Type B pancreatic cell (in vitro differentiated cells): Measurements from ENCODE around the gene SERAC1. TPM values are rescaled to one million over a fixed set of nuclear protein-coding genes. Genes with fewer than 3 reads are reported as not detected.

Experiments
- DNase-seq: peaks from one replicate; pipeline ENCODE4 v3.0.0; 2021; ENCODE audit warnings: mixed read lengths; ENCODE audit not compliant: unreplicated experiment; ENCODE audit errors: extremely low spot score
- H3K27ac Mint-ChIP-seq: 2 replicates; pipeline ENCODE4 v1.8.0; 2021; ENCODE audit warnings: mild to moderate bottlenecking, mixed read lengths
- H3K27me3 Mint-ChIP-seq: 2 replicates; pipeline ENCODE4 v1.8.0; 2021; ENCODE audit warnings: mixed read lengths
- H3K36me3 Mint-ChIP-seq: 2 replicates; pipeline ENCODE4 v1.8.0; 2021; ENCODE audit warnings: mixed read lengths
- H3K4me1 Mint-ChIP-seq: one replicate; pipeline ENCODE4 v1.8.0; 2021; ENCODE audit warnings: mixed read lengths; ENCODE audit not compliant: unreplicated experiment
- H3K4me3 Mint-ChIP-seq: 2 replicates; pipeline ENCODE4 v1.8.0; 2021; ENCODE audit warnings: mild to moderate bottlenecking, mixed read lengths
- H3K9me3 Mint-ChIP-seq: 2 replicates; pipeline ENCODE4 v1.8.0; 2021; ENCODE audit warnings: mixed read lengths
- total RNA-seq: library from RNA; stranded (reverse); gene quantifications from 2 replicates; pipeline ENCODE4 v1.2.1, GENCODE V29; 2021; ENCODE audit warnings: low replicate concordance
- TF ChIP-seq, protein P1 (sequence below): fragments of 200-600 bp; sonication (generic); conservative IDR thresholded peaks from 2 replicates; pipeline ENCODE4 v1.5.0; 2021; ENCODE audit warnings: antibody characterized with exemption, mild to moderate bottlenecking

Gene SERAC1
- total RNA-seq, 1 donor from 2014 or later, result 11.2 TPM

DNA sequence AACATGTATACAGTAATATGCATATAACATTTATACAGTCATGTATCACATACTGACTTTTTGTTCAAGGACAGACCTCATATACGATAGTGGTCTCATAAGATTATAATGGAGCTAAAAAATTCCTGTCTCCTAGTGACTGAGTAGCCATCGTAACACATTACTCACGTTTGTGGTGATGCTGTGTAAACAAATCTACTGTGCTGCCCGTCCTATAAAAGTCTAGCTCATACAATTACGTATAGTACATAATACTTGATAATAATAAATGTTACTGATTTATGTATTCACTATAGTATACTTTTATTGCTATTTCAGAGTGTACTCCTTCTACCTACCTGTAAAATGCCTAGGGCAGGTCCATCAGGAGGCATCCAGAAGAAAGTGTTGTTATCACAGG is 17.4 kb downstream of the SERAC1 start:
- H3K27ac Mint-ChIP-seq, result no peak overlapping the region
- H3K9me3 Mint-ChIP-seq, result no peaks in the 10 kb centered on the region
- TF ChIP-seq, protein P1, sequence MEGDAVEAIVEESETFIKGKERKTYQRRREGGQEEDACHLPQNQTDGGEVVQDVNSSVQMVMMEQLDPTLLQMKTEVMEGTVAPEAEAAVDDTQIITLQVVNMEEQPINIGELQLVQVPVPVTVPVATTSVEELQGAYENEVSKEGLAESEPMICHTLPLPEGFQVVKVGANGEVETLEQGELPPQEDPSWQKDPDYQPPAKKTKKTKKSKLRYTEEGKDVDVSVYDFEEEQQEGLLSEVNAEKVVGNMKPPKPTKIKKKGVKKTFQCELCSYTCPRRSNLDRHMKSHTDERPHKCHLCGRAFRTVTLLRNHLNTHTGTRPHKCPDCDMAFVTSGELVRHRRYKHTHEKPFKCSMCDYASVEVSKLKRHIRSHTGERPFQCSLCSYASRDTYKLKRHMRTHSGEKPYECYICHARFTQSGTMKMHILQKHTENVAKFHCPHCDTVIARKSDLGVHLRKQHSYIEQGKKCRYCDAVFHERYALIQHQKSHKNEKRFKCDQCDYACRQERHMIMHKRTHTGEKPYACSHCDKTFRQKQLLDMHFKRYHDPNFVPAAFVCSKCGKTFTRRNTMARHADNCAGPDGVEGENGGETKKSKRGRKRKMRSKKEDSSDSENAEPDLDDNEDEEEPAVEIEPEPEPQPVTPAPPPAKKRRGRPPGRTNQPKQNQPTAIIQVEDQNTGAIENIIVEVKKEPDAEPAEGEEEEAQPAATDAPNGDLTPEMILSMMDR, result no peak
- no peak for DNase-seq
- no peaks in the 10 kb centered on the region for H3K4me1 Mint-ChIP-seq
- H3K4me3 Mint-ChIP-seq, result no peak overlapping the region
- H3K27me3 Mint-ChIP-seq, result no peaks in the 10 kb centered on the region
- H3K36me3 Mint-ChIP-seq, result peaks cover 14% of the 10 kb centered on the region

DNA sequence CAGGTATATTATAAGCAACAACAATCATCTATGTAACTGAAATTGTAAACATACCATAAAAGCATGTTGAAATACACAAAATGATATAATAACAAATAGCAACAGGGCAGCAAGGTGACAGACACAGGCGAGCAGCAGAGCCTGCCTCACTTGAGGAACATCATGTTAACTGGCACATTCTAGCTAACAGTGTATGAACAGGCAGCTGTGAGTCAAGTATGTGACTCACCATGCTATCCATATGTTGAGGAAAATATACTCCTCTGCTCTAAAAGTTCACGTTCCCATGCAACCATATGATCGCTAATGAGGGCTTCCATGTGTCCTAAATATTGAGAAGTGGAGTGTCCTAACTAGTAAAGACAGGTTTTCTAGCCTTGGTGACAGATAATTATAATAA is 18.4 kb downstream of the SERAC1 start:
- Mint-ChIP-seq H3K36me3 (peaks cover 10% of the 10 kb centered on the region), H3K4me1 (no peaks in the 10 kb centered on the region), H3K27ac (no peak overlapping the region), H3K4me3 (no peak overlapping the region), H3K27me3 (no peaks in the 10 kb centered on the region), H3K9me3 (no peaks in the 10 kb centered on the region)
- TF ChIP-seq, protein P1, result no peak
- no peak for DNase-seq

DNA sequence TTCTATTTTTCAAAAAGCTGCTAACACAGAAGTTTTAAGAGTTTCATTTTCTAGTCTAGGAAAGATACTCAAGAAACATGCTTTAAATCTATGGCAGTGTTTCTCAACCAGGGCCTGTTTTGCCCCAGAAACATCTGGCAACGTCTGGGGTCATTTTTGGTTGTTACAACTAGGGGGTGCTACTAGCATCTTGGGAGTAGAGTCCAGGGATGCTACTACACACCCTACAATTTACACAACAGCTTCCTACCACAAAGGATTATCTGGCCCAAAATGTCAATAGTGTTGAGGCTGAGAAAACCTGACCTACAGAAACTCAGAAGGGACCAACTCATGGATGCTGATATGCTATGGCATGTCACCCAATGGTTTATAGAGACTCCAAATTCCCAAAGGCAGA is 24.4 kb downstream of the SERAC1 start:
- Mint-ChIP-seq H3K4me1 (no peaks in the 10 kb centered on the region), H3K27me3 (no peaks in the 10 kb centered on the region)
- DNase-seq, result no peak

DNA sequence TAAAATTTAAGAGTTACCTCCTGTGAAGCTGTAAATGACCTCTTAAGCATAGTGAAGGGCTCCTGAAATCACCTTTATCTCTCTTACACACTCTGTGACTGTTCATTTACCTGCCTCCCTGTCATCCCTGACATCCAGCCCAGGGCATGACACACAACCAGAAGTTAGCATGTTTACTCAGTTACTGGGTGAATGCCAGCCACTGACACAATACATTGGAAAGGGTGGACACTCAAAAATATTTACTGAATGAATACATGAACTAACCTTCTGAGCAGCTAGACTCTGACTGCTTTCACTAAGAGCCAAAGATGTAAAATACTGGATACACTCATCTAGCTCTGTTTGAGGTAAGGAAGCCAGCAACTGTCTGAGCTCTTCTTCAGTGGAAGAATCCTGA is 25.3 kb downstream of the SERAC1 start:
- H3K36me3 Mint-ChIP-seq, result peaks cover 25% of the 10 kb centered on the region
- H3K27me3 Mint-ChIP-seq, result no peaks in the 10 kb centered on the region
- no peak overlapping the region for H3K4me3 Mint-ChIP-seq
- DNase-seq, result no peak
- H3K9me3 Mint-ChIP-seq, result no peaks in the 10 kb centered on the region
- TF ChIP-seq, protein P1, result no peak
- H3K4me1 Mint-ChIP-seq, result no peaks in the 10 kb centered on the region
- H3K27ac Mint-ChIP-seq, result no peak overlapping the region

More for the DNA sequence above, 24.4 kb downstream of the SERAC1 start:
- Mint-ChIP-seq H3K36me3 (peaks cover 22% of the 10 kb centered on the region), H3K4me3 (no peak overlapping the region), H3K27ac (no peak overlapping the region), H3K9me3 (no peaks in the 10 kb centered on the region)
- TF ChIP-seq, protein P1, result peak; percentile 39

DNA sequence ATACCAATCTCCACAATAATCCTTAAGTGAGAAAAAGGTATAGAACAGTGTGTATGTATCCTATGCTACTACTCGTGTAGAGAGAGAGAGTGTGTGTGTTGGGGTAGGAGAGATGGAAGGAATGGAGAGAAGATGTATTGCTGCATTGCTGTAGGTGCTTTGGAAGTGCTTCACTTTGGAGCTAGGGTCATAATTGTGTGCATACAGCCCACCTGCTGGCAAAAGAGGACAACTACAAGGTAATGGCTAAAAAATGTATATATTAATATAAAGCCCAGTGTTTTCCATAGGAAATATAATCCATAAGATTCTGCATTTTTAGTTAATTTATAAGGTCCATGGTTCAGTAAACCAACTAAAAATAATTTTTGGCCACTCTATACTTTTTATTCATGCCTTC is 36.1 kb downstream of the SERAC1 start:
- no peak for DNase-seq
- Mint-ChIP-seq H3K36me3 (peaks cover 9% of the 10 kb centered on the region), H3K27me3 (no peaks in the 10 kb centered on the region), H3K4me3 (no peak overlapping the region), H3K27ac (no peak overlapping the region), H3K4me1 (no peaks in the 10 kb centered on the region), H3K9me3 (no peaks in the 10 kb centered on the region)
- TF ChIP-seq, protein P1, result peak; percentile 72

DNA sequence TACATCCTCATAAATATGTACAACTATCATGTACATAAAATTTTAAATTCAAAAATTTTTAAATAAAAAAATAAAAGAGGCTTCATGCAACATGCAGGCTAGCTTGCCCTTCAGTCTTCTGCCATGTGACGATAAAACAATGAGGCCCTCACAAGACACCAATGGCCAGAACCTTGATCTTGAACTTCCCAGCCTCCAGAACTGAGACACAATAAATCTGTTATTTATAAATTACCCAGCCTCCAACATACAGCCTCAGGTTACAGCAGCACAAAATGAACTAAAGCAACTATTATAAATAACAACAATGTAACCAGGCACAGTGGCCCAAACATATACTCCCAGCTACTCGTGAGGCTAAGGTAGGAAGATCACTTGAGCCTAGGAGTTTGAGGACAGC is 42.8 kb downstream of the SERAC1 start:
- H3K4me3 Mint-ChIP-seq, result no peak overlapping the region
- peaks cover 34% of the 10 kb centered on the region for H3K36me3 Mint-ChIP-seq
- DNase-seq, result no peak
- no peaks in the 10 kb centered on the region for H3K9me3 Mint-ChIP-seq
- no peaks in the 10 kb centered on the region for H3K4me1 Mint-ChIP-seq
- no peaks in the 10 kb centered on the region for H3K27me3 Mint-ChIP-seq
- TF ChIP-seq, protein P1, result no peak
- no peak overlapping the region for H3K27ac Mint-ChIP-seq
